K562 (cell line): ENCODE results near the gene NUP160. TPM values are rescaled to one million over a fixed set of nuclear protein-coding genes. Genes with fewer than 3 reads are reported as not detected.

ENCODE experiments used
- CHD7 ChIP-seq: fragments of 200-600 bp; sonication (generic); IDR thresholded peaks from one replicate; pipeline ENCODE4 v1.6.1; 2012; ENCODE audit warnings: mild to moderate bottlenecking, low read depth, low read length, inconsistent platforms
- DNMT1 ChIP-seq: fragments of 450-650 bp; IDR thresholded peaks from 2 replicates; pipeline ENCODE4 v1.6.1; 2016; ENCODE audit warnings: antibody characterized with exemption, mild to moderate bottlenecking
- IFI16 ChIP-seq: fragments of 250-450 bp; sonication (Bioruptor Pico); IDR thresholded peaks from 2 replicates; pipeline ENCODE4 v2.1.2; 2022; ENCODE audit warnings: mild to moderate bottlenecking, inconsistent platforms
- SMAD4 ChIP-seq: fragments of 250-450 bp; sonication (Bioruptor Pico); conservative IDR thresholded peaks from 2 replicates; pipeline ENCODE4 v1.8.0; 2021; ENCODE audit warnings: inconsistent platforms, mild to moderate bottlenecking, moderate library complexity
- TBL1XR1 ChIP-seq, 2 experiments: IDR thresholded peaks; 2 replicates each; pipeline ENCODE4 v1.6.1; 2012; ENCODE audit warnings: improper control_type of control experiment in 2 of 2, low read length in 2 of 2, mild to moderate bottlenecking in 1 of 2
- ZNF644 ChIP-seq: fragments of 200-800 bp; sonication (Bioruptor generic); IDR thresholded peaks from 2 replicates; pipeline ENCODE4 v1.6.1; 2016; ENCODE audit warnings: low read depth, missing genetic modification characterization, missing compliant biosample characterization
- polyA plus RNA-seq, 8 experiments: library from polyadenylated mRNA; depleted of rRNA in 4 of 8; stranded (reverse) in 5 of 8; unstranded in 3 of 8; fragments of >200 nt; fragmentation: Nextera tagmentation in 2 of 8; fragmentation: Illumina TruSeq in 1 of 8; extraction: Ambion mirVana in 2 of 8; extraction: Trizol in 1 of 8; gene quantifications; 2 replicates each; pipeline versions ENCODE4 v1.2.1 to v1.2.3, GENCODE V29; 2011 to 2014; ENCODE audit warnings: inconsistent platforms in 1 of 8, missing spikeins in 1 of 8
- total RNA-seq, 7 experiments: library from RNA; depleted of rRNA in 6 of 7; stranded (reverse); fragments of >200 nt in 6 of 7; fragmentation: Illumina TruSeq in 2 of 7; extraction: Trizol in 2 of 7; gene quantifications; 2 replicates each; pipeline versions ENCODE4 v1.2.1 to v1.2.3, GENCODE V29; 2011 to 2021; ENCODE audit warnings: low replicate concordance in 1 of 7
- TF ChIP-seq, protein P1 (sequence below): sonication (generic); formaldehyde crosslinking; IDR thresholded peaks from 2 replicates; pipeline ENCODE4 v1.8.0; 2022; ENCODE audit warnings: mild to moderate bottlenecking, low read depth, missing genetic modification reagents
- TF ChIP-seq, protein P2 (sequence below): fragments of 450-650 bp; formaldehyde crosslinking; IDR thresholded peaks from 2 replicates; pipeline ENCODE4 v1.4.0; 2020; ENCODE audit warnings: mild to moderate bottlenecking, moderate library complexity

The NUP160 gene
- total and polyA plus RNA-seq, 9 of the 15 experiments (the other 6 are each of a cell fraction or from before 2014, with no cell fraction given): 41.5 to 112 (median 65.0) TPM

- TF ChIP-seq CHD7: no peak
- TF ChIP-seq, protein P1, sequence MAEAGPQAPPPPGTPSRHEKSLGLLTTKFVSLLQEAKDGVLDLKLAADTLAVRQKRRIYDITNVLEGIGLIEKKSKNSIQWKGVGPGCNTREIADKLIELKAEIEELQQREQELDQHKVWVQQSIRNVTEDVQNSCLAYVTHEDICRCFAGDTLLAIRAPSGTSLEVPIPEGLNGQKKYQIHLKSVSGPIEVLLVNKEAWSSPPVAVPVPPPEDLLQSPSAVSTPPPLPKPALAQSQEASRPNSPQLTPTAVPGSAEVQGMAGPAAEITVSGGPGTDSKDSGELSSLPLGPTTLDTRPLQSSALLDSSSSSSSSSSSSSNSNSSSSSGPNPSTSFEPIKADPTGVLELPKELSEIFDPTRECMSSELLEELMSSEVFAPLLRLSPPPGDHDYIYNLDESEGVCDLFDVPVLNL (CRISPR knock-in tag): peak; percentile 82
- TF ChIP-seq DNMT1: no peak
- TF ChIP-seq TBL1XR1 (IDR thresholded peaks at IDR 0.05; ENCODE audit: low read length in 2 of 2): 0 out of 4 replicates have a peak, but pooled peaks of 1 of the 2 experiments have one; percentile 22
- peak; percentile 70; the same call in 1 of the 2 replicates for TF ChIP-seq SMAD4 (CRISPR knock-in tag)
- TF ChIP-seq, protein P2, sequence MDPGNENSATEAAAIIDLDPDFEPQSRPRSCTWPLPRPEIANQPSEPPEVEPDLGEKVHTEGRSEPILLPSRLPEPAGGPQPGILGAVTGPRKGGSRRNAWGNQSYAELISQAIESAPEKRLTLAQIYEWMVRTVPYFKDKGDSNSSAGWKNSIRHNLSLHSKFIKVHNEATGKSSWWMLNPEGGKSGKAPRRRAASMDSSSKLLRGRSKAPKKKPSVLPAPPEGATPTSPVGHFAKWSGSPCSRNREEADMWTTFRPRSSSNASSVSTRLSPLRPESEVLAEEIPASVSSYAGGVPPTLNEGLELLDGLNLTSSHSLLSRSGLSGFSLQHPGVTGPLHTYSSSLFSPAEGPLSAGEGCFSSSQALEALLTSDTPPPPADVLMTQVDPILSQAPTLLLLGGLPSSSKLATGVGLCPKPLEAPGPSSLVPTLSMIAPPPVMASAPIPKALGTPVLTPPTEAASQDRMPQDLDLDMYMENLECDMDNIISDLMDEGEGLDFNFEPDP: no peak
- no peak for TF ChIP-seq ZNF644 (tag)
- no peak for TF ChIP-seq IFI16 (CRISPR knock-in tag)
These were observed at the start of gene NUP160 (continued) for GRCh38 chr11:47847892-47848699.
